Stomach smooth muscle (tissue), 2 donors: ENCODE measurements around the gene TAF11L9.
"Not testable (repeated sequence)": the region's sequence is repeated elsewhere in the genome, so short reads cannot be mapped to it uniquely, and the experiment has no call there.

Experiments
- H3K27ac ChIP-seq: one replicate; pipeline ENCODE4 v1.7.0; 2013; ENCODE audit warnings: mild to moderate bottlenecking, low read length, inconsistent platforms
- H3K27me3 ChIP-seq, 2 donors: one replicate each; pipeline ENCODE4 v1.7.0; 2013; ENCODE audit warnings: low read length in 2 of 2; ENCODE audit not compliant: insufficient read depth in 2 of 2, control insufficient read depth in 1 of 2
- H3K36me3 ChIP-seq, 2 donors: one replicate each; pipeline ENCODE4 v1.7.0; 2013; ENCODE audit warnings: low read length in 2 of 2; ENCODE audit not compliant: control insufficient read depth in 2 of 2, insufficient read depth in 2 of 2
- H3K4me1 ChIP-seq: one replicate; pipeline ENCODE4 v1.7.0; 2013; ENCODE audit warnings: low read length; ENCODE audit not compliant: control insufficient read depth, insufficient read depth
- H3K4me3 ChIP-seq, 2 donors: one replicate each; pipeline ENCODE4 v1.7.0; 2013; ENCODE audit warnings: low read length in 2 of 2
- H3K9ac ChIP-seq, 2 donors: one replicate each; pipeline ENCODE4 v1.7.0; 2013; ENCODE audit warnings: low read length in 2 of 2, mild to moderate bottlenecking in 1 of 2
- H3K9me3 ChIP-seq, 2 donors: one replicate each; pipeline ENCODE4 v1.7.0; 2013; ENCODE audit warnings: low read length in 2 of 2; ENCODE audit not compliant: control insufficient read depth in 2 of 2
- donor health status: healthy.
- donor health status: Pancreatic carcinoma.

The TAF11L9 gene

GRCh38 chr5:17597728-17598127 is 3.5 kb upstream of the TAF11L9 start, which contains the start of gene TAF11L10:
TSS of gene TAF11L10 (minus strand) at chr5:17597828.
- H3K4me3 ChIP-seq, H3K9ac ChIP-seq, H3K36me3 ChIP-seq, H3K9me3 ChIP-seq, H3K4me1 ChIP-seq, H3K27ac ChIP-seq, H3K27me3 ChIP-seq: not testable (repeated sequence)

- not testable (repeated sequence) for H3K9me3 ChIP-seq
Measured at GRCh38 chr5:17590860-17591259, 3.3 kb downstream of the TAF11L9 start, which contains the start of gene TAF11L8. TSS of gene TAF11L8 (minus strand) at chr5:17590960.

GRCh38 chr5:17585658-17586057 is 8.5 kb downstream of the TAF11L9 start, which contains the start of gene TAF11L7:
TSS of gene TAF11L7 (minus strand) at chr5:17585758.
- not testable (repeated sequence) for H3K4me3 ChIP-seq, H3K9me3 ChIP-seq, H3K27me3 ChIP-seq

More at GRCh38 chr5:17590860-17591259, 3.3 kb downstream of the TAF11L9 start, which contains the start of gene TAF11L8:
- not testable (repeated sequence) for H3K9ac ChIP-seq, H3K4me1 ChIP-seq, H3K27me3 ChIP-seq, H3K27ac ChIP-seq, H3K4me3 ChIP-seq, H3K36me3 ChIP-seq

More at GRCh38 chr5:17585658-17586057, 8.5 kb downstream of the TAF11L9 start, which contains the start of gene TAF11L7:
- H3K27ac ChIP-seq, H3K9ac ChIP-seq, H3K4me1 ChIP-seq, H3K36me3 ChIP-seq: not testable (repeated sequence)
